ENCODE data around the gene DOCK3.

DNA sequence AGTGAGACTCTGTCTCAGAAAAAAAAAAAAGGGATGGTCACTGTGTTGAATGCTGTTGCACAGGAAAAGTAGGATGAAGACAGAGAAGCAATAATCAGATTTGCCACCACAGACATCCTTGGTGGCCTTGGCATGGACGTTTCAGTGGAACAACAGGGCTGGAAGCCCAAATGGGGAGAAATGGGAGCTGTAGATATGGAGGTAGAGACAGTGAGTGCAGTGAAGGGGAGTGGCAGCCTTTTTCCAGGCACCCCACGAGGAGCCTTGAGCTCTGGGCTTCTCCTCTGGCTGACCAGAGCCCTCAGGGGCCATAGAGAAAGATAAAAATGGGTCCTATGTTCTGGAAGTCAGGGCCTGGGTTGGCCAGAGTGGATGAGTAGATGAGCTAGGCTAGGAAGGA, 12.3 kb upstream of the DOCK3 start:
- TF ChIP-seq YY1 (IDR thresholded peaks at IDR 0.05) = no peak
- TF ChIP-seq, protein P1, sequence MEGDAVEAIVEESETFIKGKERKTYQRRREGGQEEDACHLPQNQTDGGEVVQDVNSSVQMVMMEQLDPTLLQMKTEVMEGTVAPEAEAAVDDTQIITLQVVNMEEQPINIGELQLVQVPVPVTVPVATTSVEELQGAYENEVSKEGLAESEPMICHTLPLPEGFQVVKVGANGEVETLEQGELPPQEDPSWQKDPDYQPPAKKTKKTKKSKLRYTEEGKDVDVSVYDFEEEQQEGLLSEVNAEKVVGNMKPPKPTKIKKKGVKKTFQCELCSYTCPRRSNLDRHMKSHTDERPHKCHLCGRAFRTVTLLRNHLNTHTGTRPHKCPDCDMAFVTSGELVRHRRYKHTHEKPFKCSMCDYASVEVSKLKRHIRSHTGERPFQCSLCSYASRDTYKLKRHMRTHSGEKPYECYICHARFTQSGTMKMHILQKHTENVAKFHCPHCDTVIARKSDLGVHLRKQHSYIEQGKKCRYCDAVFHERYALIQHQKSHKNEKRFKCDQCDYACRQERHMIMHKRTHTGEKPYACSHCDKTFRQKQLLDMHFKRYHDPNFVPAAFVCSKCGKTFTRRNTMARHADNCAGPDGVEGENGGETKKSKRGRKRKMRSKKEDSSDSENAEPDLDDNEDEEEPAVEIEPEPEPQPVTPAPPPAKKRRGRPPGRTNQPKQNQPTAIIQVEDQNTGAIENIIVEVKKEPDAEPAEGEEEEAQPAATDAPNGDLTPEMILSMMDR (IDR thresholded peaks at IDR 0.05; ENCODE audit: low read depth, low read length, missing input control) = no peak
- no peak for TF ChIP-seq GABPA (IDR thresholded peaks at IDR 0.05 in 1 of 2, conservative IDR thresholded peaks at IDR 0.05 in 1 of 2)
- no peak for TF ChIP-seq JUND (IDR thresholded peaks at IDR 0.05)
- TF ChIP-seq RAD21 (IDR thresholded peaks at IDR 0.05) = no peak
- TF ChIP-seq ATF3 (IDR thresholded peaks at IDR 0.05) = no peak
- no peak for TF ChIP-seq MAX (IDR thresholded peaks at IDR 0.05)
- no peak for TF ChIP-seq HNF4G (IDR thresholded peaks at IDR 0.05)
- no peak for TF ChIP-seq FOXA1 (IDR thresholded peaks at IDR 0.05)
- no peak for TF ChIP-seq REST (IDR thresholded peaks at IDR 0.05)
- TF ChIP-seq TAF1 (conservative IDR thresholded peaks at IDR 0.05) = no peak
- no peak for TF ChIP-seq RXRA (IDR thresholded peaks at IDR 0.05)

Data from liver (tissue), 3 donors.